GM13976 (cell line): Measurements from ENCODE around the gene TCAF1.
"Not testable (repeated sequence)": the region's sequence is repeated elsewhere in the genome, so short reads cannot be mapped to it uniquely, and the experiment has no call there.

Experiments
- DNase-seq: peaks from one replicate; pipeline ENCODE4 v3.0.0; 2012; ENCODE audit warnings: low spot score
- in situ Hi-C: fragments of 300-500 bp; cut with MboI; formaldehyde crosslinking; loops from one replicate; pipeline ENCODE4 v1.12.0; 2022; ENCODE audit warnings: low sequenced_read_pairs, mixed read lengths, inconsistent platforms; ENCODE audit not compliant: unreplicated experiment
- TF ChIP-seq, protein P1 (sequence below): IDR thresholded peaks from 2 replicates; pipeline ENCODE4 v1.5.1; 2012; ENCODE audit warnings: borderline replicate concordance, mild to moderate bottlenecking; ENCODE audit not compliant: insufficient read depth; ENCODE audit errors: extremely low read depth, missing control alignments, control extremely low read depth

Gene TCAF1

DNA sequence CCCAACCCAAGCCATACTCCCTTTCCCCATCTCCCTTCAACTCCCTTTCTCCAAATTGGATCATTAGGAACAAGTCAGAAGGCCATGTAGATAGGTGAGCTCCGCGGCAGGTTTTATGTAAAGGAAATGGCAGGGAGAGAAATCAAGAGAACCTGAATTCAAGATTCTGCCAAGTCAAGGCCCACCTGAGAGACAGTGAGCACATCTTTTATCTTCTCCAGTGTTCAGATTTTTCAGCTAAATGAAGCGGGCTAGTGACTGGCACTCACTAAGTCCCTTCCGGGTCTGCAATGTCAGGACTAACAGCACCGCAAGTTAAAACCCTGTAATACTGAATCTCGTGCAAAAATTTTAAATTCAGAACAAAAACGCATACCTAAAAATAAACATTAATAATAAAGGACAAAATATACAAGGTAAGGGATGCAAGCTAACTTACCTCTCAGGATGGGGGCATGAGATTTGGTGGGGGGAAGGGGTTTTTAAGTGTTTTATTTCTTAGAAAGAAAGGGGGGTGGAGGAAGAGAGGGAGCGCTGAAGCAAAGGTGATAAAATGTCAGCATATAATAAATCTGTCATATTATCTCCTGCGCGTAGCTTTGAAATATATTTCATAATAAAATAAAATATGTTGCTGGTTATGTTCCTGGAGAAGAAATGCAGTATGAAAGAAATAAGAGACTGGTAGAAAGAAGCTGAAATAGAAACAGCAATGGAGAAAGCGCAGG, 17.6 kb downstream of the TCAF1 start:
- in situ Hi-C loops: no loop called here
- TF ChIP-seq, protein P1, sequence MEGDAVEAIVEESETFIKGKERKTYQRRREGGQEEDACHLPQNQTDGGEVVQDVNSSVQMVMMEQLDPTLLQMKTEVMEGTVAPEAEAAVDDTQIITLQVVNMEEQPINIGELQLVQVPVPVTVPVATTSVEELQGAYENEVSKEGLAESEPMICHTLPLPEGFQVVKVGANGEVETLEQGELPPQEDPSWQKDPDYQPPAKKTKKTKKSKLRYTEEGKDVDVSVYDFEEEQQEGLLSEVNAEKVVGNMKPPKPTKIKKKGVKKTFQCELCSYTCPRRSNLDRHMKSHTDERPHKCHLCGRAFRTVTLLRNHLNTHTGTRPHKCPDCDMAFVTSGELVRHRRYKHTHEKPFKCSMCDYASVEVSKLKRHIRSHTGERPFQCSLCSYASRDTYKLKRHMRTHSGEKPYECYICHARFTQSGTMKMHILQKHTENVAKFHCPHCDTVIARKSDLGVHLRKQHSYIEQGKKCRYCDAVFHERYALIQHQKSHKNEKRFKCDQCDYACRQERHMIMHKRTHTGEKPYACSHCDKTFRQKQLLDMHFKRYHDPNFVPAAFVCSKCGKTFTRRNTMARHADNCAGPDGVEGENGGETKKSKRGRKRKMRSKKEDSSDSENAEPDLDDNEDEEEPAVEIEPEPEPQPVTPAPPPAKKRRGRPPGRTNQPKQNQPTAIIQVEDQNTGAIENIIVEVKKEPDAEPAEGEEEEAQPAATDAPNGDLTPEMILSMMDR: no peak
- no peak for DNase-seq

DNA sequence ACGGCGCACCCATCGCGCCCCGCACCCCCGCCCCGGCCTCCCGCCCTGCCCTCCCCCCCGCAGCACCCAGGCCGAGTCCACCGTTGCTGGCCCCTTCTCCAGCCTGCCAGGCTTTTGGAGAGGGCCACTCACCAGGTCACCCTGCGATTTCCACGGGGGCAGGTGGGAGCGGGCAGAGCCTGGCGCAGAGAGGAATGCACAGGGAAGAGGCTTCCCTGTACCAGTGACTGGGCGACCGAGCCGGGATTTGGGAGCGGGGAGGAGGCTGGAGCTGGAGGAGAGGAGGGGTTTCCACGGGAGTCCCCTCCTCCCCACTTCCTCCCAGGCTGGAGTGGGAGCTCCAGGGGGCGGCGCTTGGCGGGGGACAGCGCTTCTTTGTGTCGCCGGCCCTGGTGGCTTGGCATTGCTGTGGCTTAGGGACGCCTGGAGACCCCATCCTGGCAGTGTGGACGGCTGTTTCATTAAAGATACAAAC, 19.3 kb downstream of the TCAF1 start:
- in situ Hi-C loops: no loop called here
- TF ChIP-seq, protein P1: no peak
- no peak for DNase-seq

DNA sequence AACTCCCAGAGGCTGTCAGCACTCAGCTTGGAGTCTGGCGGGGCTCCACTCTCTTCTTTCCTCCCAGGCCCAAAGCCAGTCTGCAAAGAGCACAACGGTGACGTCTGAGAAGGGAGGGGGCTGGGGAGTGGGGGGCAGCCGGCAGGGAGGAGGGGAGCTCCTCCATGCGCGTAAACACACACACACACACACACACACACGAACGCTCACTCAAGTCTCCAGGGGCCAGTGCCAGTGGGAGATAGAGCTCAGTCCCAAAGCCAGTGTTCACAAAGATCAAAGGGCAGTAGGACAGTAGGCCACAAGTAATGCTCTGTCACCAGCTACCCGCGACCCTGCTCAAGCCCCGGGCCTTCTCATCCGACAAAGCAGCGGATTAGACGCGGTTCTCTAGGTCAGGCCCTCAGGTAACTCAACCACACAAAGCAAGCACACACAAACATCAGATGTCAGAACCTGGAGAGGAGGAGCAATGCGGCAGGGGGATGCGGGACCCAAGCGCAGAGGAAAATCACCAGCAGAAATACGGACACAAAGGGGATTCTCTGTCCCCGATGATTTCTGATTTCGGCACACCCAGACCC, 19.9 kb downstream of the TCAF1 start:
- TF ChIP-seq, protein P1: no peak
- in situ Hi-C loops: no loop called here
- DNase-seq: no peak

DNA sequence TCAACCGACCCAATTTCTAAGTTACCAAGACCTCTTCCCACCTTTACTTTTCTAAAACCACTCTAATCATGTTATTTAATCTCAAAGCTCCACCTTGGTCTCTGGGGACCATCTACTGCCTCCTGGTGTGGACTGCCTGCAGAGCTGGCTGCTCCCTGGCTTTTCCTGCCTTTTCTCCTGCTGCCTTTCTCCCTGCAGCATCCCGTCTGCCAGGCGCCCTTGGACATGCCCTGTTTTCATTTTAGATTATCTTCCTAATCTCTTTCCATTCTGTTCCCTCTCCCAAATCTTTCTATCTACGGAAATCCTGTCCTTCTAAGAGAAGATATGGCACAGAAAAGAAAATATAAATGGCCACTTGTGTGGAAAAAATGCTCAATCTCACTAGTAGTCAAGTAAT, 23.1 kb downstream of the TCAF1 start:
- DNase-seq: no peak
- TF ChIP-seq, protein P1: no peak
- in situ Hi-C loops: no loop called here

DNA sequence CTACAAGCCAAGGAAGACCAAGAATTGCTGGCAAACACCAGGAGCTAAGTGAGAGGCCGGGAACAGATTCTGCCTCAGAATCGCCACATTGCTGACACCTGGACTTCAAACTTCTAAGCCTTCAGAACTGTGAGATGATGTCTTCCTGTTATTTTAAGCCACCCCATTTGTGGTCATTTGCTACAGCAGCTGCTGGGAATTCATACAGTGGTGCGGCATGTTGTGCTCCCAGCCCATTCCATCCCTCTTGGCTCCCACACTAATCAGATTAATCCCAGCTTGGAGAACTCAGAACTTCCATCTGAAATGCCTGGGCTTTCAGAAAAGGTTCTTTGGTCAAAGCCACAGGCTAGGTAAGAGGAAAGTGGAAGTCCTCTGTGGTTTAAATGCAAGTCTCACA, 24.9 kb downstream of the TCAF1 start:
- in situ Hi-C loops: no loop called here
- TF ChIP-seq, protein P1: no peak
- no peak for DNase-seq

DNA sequence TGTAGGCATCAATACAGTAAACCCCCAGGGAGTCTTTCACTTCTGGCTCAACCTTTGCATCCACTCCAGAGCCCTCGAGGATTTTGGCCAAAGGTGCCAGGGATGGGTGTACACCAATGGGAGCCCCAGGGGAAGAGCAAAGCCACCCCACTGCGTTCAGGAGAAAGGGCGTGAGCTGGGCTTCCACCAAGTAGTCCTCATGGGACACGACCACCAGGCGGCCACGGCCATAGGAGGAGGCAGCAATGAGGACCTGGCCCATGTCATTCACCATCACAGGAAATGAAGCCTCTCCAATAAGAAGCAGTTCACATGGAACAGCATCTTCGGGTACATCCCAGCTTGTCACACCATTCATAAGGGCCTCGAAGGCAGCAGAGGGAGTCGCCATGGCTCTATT, 25.8 kb downstream of the TCAF1 start:
- in situ Hi-C loops: no loop called here
- DNase-seq: no peak
- TF ChIP-seq, protein P1: no peak

DNA sequence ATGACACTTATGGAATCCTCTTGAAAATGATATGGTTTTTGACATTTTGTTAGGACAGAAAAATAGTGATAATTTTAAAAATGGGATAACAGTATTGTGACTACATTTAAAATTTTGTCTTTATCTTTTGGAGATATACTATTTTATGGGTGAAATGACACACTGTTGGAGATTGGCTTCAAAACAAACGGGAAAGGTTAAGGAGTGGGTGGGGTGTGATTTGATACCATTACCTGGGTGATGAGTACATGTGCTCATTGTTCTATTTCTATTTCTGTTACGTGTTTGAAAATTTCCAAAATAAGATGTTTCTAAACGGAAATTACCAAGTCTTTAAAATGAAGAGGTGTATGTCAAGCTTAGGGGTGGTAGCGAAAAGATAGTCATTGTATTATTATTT, 28.7 kb downstream of the TCAF1 start:
- in situ Hi-C loops: not testable (repeated sequence)

DNA sequence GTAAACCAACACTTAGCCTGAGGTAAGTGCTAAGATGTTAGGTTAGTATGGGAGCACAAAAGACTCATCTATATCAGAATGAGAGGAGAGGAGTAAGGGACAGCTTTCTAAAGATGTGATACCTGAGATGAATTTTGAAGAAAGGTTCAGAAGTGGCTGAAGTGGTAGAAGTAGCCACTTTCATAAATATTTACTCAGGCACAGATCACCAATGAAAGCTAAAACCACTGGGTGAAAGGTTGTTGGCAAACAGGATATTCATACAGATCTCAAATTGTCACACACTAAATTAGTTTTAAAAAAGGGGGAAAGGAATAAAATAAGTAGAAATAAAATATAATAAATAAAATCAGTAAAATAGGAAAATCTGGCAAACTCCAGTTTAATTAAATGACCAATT, 30.4 kb downstream of the TCAF1 start:
- DNase-seq, in situ Hi-C loops: not testable (repeated sequence)

More for the DNA sequence above, 28.7 kb downstream of the TCAF1 start:
- DNase-seq: not testable (repeated sequence)

DNA sequence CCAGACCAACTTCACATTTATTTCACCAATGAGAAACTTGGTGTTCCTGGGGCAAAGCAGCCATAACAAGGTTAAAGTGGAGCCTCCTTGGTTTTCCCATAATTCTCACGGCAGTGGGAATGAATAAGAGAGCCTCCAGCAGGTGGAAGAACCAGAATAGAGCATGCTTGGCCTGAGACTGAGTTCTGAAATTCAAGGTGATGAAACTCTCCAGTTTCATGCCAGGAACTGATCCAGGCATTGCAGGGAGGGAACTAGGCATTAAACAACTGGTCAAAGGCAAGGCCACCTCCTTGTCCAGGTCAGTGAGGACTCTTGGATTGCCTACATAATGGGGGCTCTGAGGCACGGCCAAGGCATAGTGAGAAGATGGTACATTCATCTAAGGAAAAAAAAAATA, 44.0 kb downstream of the TCAF1 start:
- in situ Hi-C loops, DNase-seq: not testable (repeated sequence)

DNA sequence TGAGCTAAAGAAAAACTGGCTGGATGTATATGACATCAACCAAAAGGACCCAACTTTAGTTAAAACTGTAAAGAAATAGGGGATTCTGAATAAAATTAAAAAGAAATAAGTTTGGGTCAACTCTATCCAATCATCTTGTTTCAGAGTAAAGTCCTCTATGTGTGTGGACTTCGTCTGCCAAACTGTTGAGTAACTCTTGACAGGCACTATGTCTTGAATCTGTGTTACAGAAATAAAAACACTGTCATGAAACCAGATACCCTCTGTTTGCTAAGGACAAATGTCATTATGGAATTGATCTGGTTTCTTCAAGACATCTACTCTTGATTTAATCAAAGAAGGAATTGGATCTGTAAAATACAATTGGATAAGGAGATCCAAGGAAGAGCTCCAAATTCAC, 46.5 kb downstream of the TCAF1 start:
- DNase-seq, in situ Hi-C loops: not testable (repeated sequence)
